ENCODE results near the gene MYBL2. TPM values are rescaled to one million over a fixed set of nuclear protein-coding genes. Genes with fewer than 3 reads are reported as not detected.
"Not testable (repeated sequence)": the region's sequence is repeated elsewhere in the genome, so short reads cannot be mapped to it uniquely, and the experiment has no call there.

The MYBL2 gene
- total RNA-seq (17.8 and 30.6 TPM in 2 replicates), polyA plus RNA-seq (27.3 and 63.1 TPM in 2 replicates)

DNA sequence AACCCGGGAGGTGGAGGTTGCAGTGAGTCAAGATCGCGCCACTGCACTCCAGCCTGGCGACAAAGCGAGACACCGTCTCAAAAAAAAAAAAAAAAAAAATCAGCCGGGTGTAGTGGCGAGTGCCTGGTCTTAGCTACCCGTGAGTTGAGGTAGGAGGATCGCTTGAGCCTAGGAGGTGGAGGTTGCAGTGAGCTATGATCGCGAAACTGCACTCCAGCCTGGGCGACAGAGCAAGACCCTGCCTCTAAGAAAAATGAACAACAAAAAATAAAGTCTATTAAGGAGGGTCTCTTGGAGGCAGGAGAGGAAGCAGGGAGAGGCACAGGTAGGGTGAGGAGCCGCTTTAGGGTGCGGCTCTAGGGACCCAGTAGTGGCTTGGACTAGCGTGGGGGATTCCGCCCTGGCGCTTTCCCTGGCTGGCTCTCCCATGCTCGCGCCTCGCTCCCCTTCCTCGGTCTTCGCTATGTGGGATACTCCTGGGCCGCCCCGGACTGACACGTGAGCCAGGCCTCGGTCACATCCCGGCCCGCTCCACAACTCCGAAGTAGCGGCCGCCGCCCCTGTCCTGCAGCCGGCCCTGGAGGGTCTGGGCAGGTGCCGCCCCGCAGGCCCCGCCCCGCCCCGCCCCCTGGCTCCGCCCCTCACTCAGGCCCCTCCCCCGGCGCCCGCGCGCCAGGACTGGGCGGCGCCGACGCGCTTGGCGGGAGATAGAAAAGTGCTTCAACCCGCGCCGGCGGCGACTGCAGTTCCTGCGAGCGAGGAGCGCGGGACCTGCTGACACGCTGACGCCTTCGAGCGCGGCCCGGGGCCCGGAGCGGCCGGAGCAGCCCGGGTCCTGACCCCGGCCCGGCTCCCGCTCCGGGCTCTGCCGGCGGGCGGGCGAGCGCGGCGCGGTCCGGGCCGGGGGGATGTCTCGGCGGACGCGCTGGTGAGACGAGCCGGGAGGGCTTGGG lies at the start of gene MYBL2:
Gene MYBL2, plus strand, starts transcription at position 739 of the 953 bp plus-strand sequence. Its CDS starts 170 bp downstream, at position 909.
- Histone ChIP-seq H3K27me3 (no peaks in the 10 kb centered on the region), H3K4me1 (ENCODE audit: low read depth) (no peaks in the 10 kb centered on the region), H3K27ac (no peak within 1 kb of the TSS), H3K4me3 (peak within 1 kb of the TSS; percentile 16), H3K9me3 (ENCODE audit: low read depth) (no peaks in the 10 kb centered on the region), H3K36me3 (no peaks in the 10 kb centered on the region)
- peak; percentile 64 to 90 for DNase-seq (ENCODE audit: low read depth in 1 of 2, low spot score in 1 of 2)
- TF ChIP-seq, protein P1, sequence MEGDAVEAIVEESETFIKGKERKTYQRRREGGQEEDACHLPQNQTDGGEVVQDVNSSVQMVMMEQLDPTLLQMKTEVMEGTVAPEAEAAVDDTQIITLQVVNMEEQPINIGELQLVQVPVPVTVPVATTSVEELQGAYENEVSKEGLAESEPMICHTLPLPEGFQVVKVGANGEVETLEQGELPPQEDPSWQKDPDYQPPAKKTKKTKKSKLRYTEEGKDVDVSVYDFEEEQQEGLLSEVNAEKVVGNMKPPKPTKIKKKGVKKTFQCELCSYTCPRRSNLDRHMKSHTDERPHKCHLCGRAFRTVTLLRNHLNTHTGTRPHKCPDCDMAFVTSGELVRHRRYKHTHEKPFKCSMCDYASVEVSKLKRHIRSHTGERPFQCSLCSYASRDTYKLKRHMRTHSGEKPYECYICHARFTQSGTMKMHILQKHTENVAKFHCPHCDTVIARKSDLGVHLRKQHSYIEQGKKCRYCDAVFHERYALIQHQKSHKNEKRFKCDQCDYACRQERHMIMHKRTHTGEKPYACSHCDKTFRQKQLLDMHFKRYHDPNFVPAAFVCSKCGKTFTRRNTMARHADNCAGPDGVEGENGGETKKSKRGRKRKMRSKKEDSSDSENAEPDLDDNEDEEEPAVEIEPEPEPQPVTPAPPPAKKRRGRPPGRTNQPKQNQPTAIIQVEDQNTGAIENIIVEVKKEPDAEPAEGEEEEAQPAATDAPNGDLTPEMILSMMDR (IDR thresholded peaks at IDR 0.05; ENCODE audit: low read depth, low read length) = no peak

DNA sequence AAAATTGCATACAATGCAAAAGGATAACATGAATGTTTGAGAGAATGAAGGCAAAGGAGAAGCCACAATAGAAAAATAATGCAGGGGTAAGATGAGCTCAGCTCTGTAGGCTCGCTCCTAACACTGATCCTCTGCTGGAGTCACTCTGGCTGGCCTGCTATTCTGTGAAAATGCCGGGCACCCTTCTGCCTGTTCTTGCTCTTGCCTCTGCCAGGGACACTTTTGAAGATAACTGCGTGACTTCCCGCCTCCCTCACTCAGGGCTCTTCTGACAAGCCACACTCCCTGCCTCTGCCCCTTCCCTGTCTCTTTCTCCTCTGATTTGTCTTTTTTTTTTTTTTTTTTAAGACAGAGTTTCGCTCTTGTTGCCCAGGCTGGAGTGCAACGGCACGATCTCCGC lies 35.3 kb upstream of the MYBL2 start:
- DNase-seq (ENCODE audit: low read depth in 1 of 2, low spot score in 1 of 2) = no peak
- Histone ChIP-seq H3K36me3 (peaks cover 31% of the 10 kb centered on the region), H3K27ac (peak overlapping the region; percentile 23), H3K4me3 (no peak overlapping the region), H3K27me3 (no peaks in the 10 kb centered on the region), H3K9me3 (ENCODE audit: low read depth) (no peaks in the 10 kb centered on the region), H3K4me1 (ENCODE audit: low read depth) (no peaks in the 10 kb centered on the region)
- TF ChIP-seq, protein P1 (IDR thresholded peaks at IDR 0.05; ENCODE audit: low read depth, low read length) = no peak

DNA sequence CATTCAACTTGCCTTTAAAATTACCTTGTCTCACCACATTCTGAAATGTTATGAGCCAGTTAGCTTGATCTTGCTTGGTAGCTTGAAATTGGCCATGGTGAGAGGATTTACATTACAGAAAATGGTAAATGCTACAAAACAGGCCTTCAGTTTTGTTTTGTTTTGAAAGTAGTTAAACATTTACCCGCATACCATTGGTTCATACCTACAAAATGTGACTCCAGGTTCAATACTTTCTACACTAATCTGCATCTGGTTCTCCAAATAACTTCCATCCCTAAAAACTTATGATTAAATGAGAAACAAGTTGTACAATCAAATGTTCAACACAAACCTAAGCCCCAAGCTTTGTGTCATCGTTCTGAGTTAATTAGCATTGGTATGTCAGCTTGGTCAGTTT lies 30.5 kb upstream of the MYBL2 start:
- H3K27ac ChIP-seq = no peak overlapping the region
- no peaks in the 10 kb centered on the region for H3K27me3 ChIP-seq
- no peaks in the 10 kb centered on the region for H3K9me3 ChIP-seq (ENCODE audit: low read depth)
- H3K4me3 ChIP-seq = no peak overlapping the region
- H3K36me3 ChIP-seq = peaks cover 19% of the 10 kb centered on the region
- H3K4me1 ChIP-seq (ENCODE audit: low read depth) = no peaks in the 10 kb centered on the region
- TF ChIP-seq, protein P1 (IDR thresholded peaks at IDR 0.05; ENCODE audit: low read depth, low read length) = no peak
- DNase-seq (ENCODE audit: low read depth in 1 of 2, low spot score in 1 of 2) = no peak

DNA sequence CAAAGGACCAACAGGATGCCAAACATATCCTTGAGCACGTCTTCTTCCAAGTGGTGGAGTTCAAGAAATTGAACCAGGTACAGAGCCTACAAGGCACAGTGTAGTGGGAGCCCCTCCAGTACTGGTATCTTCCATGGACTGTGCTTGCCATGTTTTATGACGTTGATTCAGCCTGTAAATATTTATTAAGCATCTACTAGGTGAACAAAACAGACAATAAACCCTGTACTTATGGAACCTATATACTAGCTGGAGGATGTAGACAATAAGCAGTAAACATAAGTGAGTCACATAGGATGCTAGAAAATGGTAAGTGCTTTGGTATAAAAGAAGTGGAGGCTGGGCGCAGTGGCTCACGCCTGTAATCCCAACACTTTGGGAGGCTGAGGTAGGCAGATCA lies 24.4 kb upstream of the MYBL2 start:
- TF ChIP-seq, protein P1 (IDR thresholded peaks at IDR 0.05; ENCODE audit: low read depth, low read length) = no peak

DNA sequence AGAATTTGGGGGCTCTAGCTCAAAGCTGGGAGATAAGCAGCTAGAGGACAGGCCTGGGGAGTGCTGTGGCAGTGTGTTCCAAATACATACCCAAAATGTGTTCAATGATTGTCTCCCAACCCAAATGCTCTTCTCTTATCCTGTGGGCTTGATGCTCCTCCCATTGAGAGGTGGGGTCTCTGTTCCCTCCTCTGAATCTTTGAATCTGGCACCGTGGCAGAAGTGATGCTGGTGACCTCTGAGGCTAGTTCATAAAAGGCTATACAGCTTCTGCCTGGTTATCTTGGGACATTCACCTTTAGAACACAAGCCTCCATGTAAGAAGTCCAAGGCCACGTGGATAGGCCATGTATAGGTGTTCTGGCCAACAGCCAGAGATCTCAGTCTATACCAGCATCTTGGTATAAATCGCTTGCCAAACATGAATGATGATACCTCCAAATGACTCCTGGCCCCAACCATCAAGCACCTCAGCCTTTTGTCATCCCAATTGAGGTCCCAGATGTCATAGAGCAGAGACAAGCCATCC lies 15.9 kb upstream of the MYBL2 start:
- peaks cover 8% of the 10 kb centered on the region for H3K36me3 ChIP-seq
- no peaks in the 10 kb centered on the region for H3K4me1 ChIP-seq (ENCODE audit: low read depth)
- no peaks in the 10 kb centered on the region for H3K9me3 ChIP-seq (ENCODE audit: low read depth)
- TF ChIP-seq, protein P1 (IDR thresholded peaks at IDR 0.05; ENCODE audit: low read depth, low read length) = no peak
- DNase-seq (ENCODE audit: low read depth in 1 of 2, low spot score in 1 of 2) = no peak
- H3K27me3 ChIP-seq = no peaks in the 10 kb centered on the region
- H3K27ac ChIP-seq = no peak overlapping the region
- H3K4me3 ChIP-seq = no peak overlapping the region

More for the DNA sequence above, 24.4 kb upstream of the MYBL2 start:
- H3K4me1 ChIP-seq (ENCODE audit: low read depth) = no peaks in the 10 kb centered on the region
- DNase-seq (ENCODE audit: low read depth in 1 of 2, low spot score in 1 of 2) = no peak
- peaks cover 17% of the 10 kb centered on the region for H3K36me3 ChIP-seq
- H3K27ac ChIP-seq = no peak overlapping the region
- H3K27me3 ChIP-seq = no peaks in the 10 kb centered on the region
- no peak overlapping the region for H3K4me3 ChIP-seq
- no peaks in the 10 kb centered on the region for H3K9me3 ChIP-seq (ENCODE audit: low read depth)

DNA sequence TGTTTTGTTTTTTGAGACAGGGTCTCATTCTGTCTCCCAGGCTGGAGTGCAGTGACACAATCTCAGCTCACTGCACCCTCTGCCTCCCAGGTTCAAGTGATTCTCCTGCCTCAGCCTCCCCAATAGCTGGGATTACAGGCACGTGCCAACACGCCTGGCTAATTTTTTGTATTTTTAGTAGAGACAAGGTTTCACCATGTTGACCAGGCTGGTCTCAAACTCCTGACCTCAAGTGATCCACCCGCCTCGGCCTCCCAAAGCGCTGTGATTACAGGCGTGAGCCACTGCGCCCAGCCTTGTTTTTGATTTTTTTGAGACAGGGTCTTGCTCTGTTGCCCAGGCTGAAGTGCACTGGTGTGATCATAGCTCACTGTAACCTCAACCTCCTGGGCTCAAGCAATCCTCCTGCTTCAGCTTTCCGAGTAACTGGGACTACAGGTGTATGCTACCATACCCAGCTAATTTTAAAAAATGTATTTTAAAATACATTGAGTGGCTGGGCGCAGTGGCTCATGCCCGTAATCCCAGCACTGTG lies 15.2 kb upstream of the MYBL2 start:
- not testable (repeated sequence) for H3K27me3 ChIP-seq; DNase-seq (ENCODE audit: low read depth in 1 of 2, low spot score in 1 of 2); H3K4me3 ChIP-seq; H3K4me1 ChIP-seq (ENCODE audit: low read depth); H3K9me3 ChIP-seq (ENCODE audit: low read depth); H3K27ac ChIP-seq; H3K36me3 ChIP-seq
